OCI-LY7 (cell line): ENCODE results near the gene TTC19. TPM values are rescaled to one million over a fixed set of nuclear protein-coding genes. Genes with fewer than 3 reads are reported as not detected.

Source experiments
- BruUV-seq: library from RNA; stranded (reverse); fragments of 400-500 nt; replicated peaks from 2 replicates; lab custom pipeline; 2021; lab: Mats Ljungman, UMichigan
- CTCF ChIA-PET: fragments of 300-600 bp; sonication (Branson Sonifier 250); formaldehyde crosslinking; loops from one replicate; lab custom pipeline; 2022; ENCODE audit warnings: antibody characterized with exemption; ENCODE audit not compliant: unreplicated experiment; lab: Charles Lee
- POLR2A ChIA-PET: fragments of 300-600 bp; sonication (Branson Sonifier 250); formaldehyde crosslinking; loops from one replicate; lab custom pipeline; 2022; ENCODE audit warnings: antibody characterized with exemption; lab: Charles Lee
- DNase-seq: peaks from one replicate; pipeline ENCODE4 v3.0.0-alpha.2; 2015; ENCODE audit warnings: low spot score
- H2AFZ ChIP-seq: fragments of 200-600 bp; sonication (generic), shearing (Covaris generic); 2 replicates; pipeline ENCODE4 v1.6.1; 2014; ENCODE audit warnings: mild to moderate bottlenecking, antibody characterized with exemption, low read length, moderate library complexity
- H3K27ac ChIP-seq: fragments of 200-600 bp; sonication (generic); 2 replicates; pipeline ENCODE4 v1.5.1; 2014; ENCODE audit warnings: mixed run types, low read depth, mild to moderate bottlenecking, moderate library complexity, low read length, inconsistent platforms; ENCODE audit not compliant: poor library complexity, severe bottlenecking
- H3K36me3 ChIP-seq: fragments of 200-600 bp; sonication (generic); 2 replicates; pipeline ENCODE4 v1.6.1; 2014; ENCODE audit warnings: mild to moderate bottlenecking, antibody characterized with exemption, low read length, moderate library complexity, mixed read lengths; ENCODE audit not compliant: insufficient read depth
- H3K4me1 ChIP-seq: fragments of 200-600 bp; sonication (generic); 2 replicates; pipeline ENCODE4 v1.5.1; 2014; ENCODE audit warnings: mild to moderate bottlenecking, low read length; ENCODE audit not compliant: insufficient read depth, poor library complexity, severe bottlenecking
- H3K4me2 ChIP-seq: fragments of 200-600 bp; sonication (generic); 2 replicates; pipeline ENCODE4 v1.6.1; 2014; ENCODE audit warnings: mild to moderate bottlenecking, low read length
- H3K4me3 ChIP-seq: fragments of 200-600 bp; sonication (generic); 2 replicates; pipeline ENCODE4 v1.5.1; 2014; ENCODE audit warnings: mild to moderate bottlenecking, low read depth, low read length; ENCODE audit not compliant: poor library complexity, severe bottlenecking
- H3K79me2 ChIP-seq: fragments of 200-600 bp; sonication (generic); 2 replicates; pipeline ENCODE4 v1.6.1; 2016; ENCODE audit warnings: low read depth, mild to moderate bottlenecking, low read length, moderate library complexity, mixed read lengths; ENCODE audit not compliant: insufficient read depth
- H3K9me2 ChIP-seq: fragments of 200-600 bp; sonication (generic); 2 replicates; pipeline ENCODE4 v1.6.1; 2016; ENCODE audit warnings: mild to moderate bottlenecking, low read length, mixed read lengths; ENCODE audit not compliant: insufficient read depth
- H3K9me3 ChIP-seq: fragments of 200-600 bp; sonication (generic); 2 replicates; pipeline ENCODE4 v1.6.1; 2014; ENCODE audit warnings: mild to moderate bottlenecking, mixed run types, low read length, mixed read lengths
- H4K20me1 ChIP-seq: fragments of 200-600 bp; sonication (generic); 2 replicates; pipeline ENCODE4 v1.6.1; 2014; ENCODE audit warnings: mild to moderate bottlenecking, antibody characterized with exemption, low read length, moderate library complexity, mixed read lengths; ENCODE audit not compliant: insufficient read depth
- CTCF ChIP-seq: fragments of 200-600 bp; sonication (generic); conservative IDR thresholded peaks from 2 replicates; pipeline ENCODE4 v1.5.1; 2014; ENCODE audit warnings: mild to moderate bottlenecking, antibody characterized with exemption, low read length, moderate library complexity, mixed read lengths
- EZH2phosphoT487 ChIP-seq: fragments of 200-600 bp; sonication (generic); IDR thresholded peaks from 2 replicates; pipeline ENCODE4 v1.6.1; 2018; ENCODE audit warnings: low read depth, borderline replicate concordance, mild to moderate bottlenecking, mixed run types, antibody characterized with exemption, low read length, moderate library complexity, mixed read lengths
- intact Hi-C: fragments of 100-400 bp; cut with micrococcal nuclease; formaldehyde crosslinking; loops from one replicate; pipeline ENCODE4 v1.10.0; 2022; ENCODE audit not compliant: unreplicated experiment
- total RNA-seq, 2 experiments: library from RNA; depleted of rRNA in 1 of 2; stranded (reverse); fragments of >200 nt in 1 of 2; shearing (Covaris generic) in 1 of 2; gene quantifications; 2 replicates each; pipeline ENCODE4 v1.2.3, GENCODE V29; 2014 to 2022

Gene TTC19
- total RNA-seq, 2 experiments from 2014 or later = 42.0 to 43.7 TPM

GRCh38 chr17:15981208-15981607 is 18.4 kb upstream of the TTC19 start:
- no peaks in the 10 kb centered on the region for H3K79me2 ChIP-seq
- H3K9me3 ChIP-seq = no peaks in the 10 kb centered on the region
- H3K27ac ChIP-seq = no peak overlapping the region
- TF ChIP-seq CTCF = no peak
- peaks cover 63% of the 10 kb centered on the region for H3K36me3 ChIP-seq
- H3K4me1 ChIP-seq = peaks cover 5% of the 10 kb centered on the region
- H4K20me1 ChIP-seq = no peaks in the 10 kb centered on the region
- no peak overlapping the region for H3K4me2 ChIP-seq
- peak; percentile 10 for DNase-seq
- ChIA-PET POLR2A (interaction anchor here (0.5 kb wide), 2 partner anchors 16 to 86 kb away, joined by 3 read pairs; no protein-coding TSS in a partner anchor), CTCF (no interaction called here)
- intact Hi-C loops = no loop called here
- no peaks in the 10 kb centered on the region for H3K9me2 ChIP-seq
- no peak overlapping the region for H2AFZ ChIP-seq
- no TSS peak for BruUV-seq
- no peak overlapping the region for H3K4me3 ChIP-seq

- no peak for DNase-seq
- Histone ChIP-seq H3K36me3 (peaks cover 70% of the 10 kb centered on the region), H3K4me1 (peaks cover 5% of the 10 kb centered on the region), H3K27ac (no peak overlapping the region), H4K20me1 (no peaks in the 10 kb centered on the region), H3K4me2 (no peak overlapping the region), H3K79me2 (no peaks in the 10 kb centered on the region), H3K9me2 (no peaks in the 10 kb centered on the region), H2AFZ (no peak overlapping the region), H3K9me3 (no peaks in the 10 kb centered on the region), H3K4me3 (no peak overlapping the region)
- TF ChIP-seq CTCF (no peak), EZH2phosphoT487 (no peak)
- BruUV-seq = no TSS peak
- ChIA-PET POLR2A (interaction anchor here (0.5 kb wide), 1 partner anchor 87 kb away, joined by 3 read pairs; no protein-coding TSS in a partner anchor), CTCF (no interaction called here)
- intact Hi-C loops = no loop called here
Measured at GRCh38 chr17:15981646-15982580, 17.7 kb upstream of the TTC19 start.

- H3K9me3 ChIP-seq = peaks cover 1% of the 10 kb centered on the region
- no peak for TF ChIP-seq CTCF
- TF ChIP-seq EZH2phosphoT487 = no peak
- no peak overlapping the region for H3K4me3 ChIP-seq
- H3K9me2 ChIP-seq = no peaks in the 10 kb centered on the region
- no peak overlapping the region for H3K4me2 ChIP-seq
- ChIA-PET CTCF (no interaction called here), POLR2A (interaction anchor here (0.7 kb wide), 5 partner anchors 8 to 1996 kb away, joined by 3 to 4 read pairs (median 3); no protein-coding TSS in a partner anchor)
- no peak overlapping the region for H2AFZ ChIP-seq
- no TSS peak for BruUV-seq
- no peak overlapping the region for H3K27ac ChIP-seq
- no peak for DNase-seq
- intact Hi-C loops = no loop called here
- peaks cover 16% of the 10 kb centered on the region for H3K79me2 ChIP-seq
- peaks cover 13% of the 10 kb centered on the region for H3K4me1 ChIP-seq
- H3K36me3 ChIP-seq = peaks cover 42% of the 10 kb centered on the region
- peaks cover 9% of the 10 kb centered on the region; the same call in 1 of the 2 replicates for H4K20me1 ChIP-seq
Measured at GRCh38 chr17:15996322-15996721, 3.3 kb upstream of the TTC19 start.
